GM10248 (cell line): ENCODE data around the gene KCNMA1.

Source experiments
- CTCF ChIA-PET: fragments of 300-600 bp; sonication (Branson Sonifier 250); formaldehyde crosslinking; extraction: SDS; loops from one replicate; lab custom pipeline; 2021; ENCODE audit warnings: antibody characterized with exemption; lab: Yijun Ruan, JAX
- POLR2A ChIA-PET: fragments of 350-650 bp; sonication (Branson Sonifier 250); formaldehyde crosslinking; extraction: SDS; loops from one replicate; lab custom pipeline; 2020; ENCODE audit warnings: antibody characterized with exemption; lab: Yijun Ruan, JAX
- DNase-seq: peaks from one replicate; pipeline ENCODE4 v3.0.0; 2012; ENCODE audit errors: extremely low spot score
- TF ChIP-seq, protein P1 (sequence below): IDR thresholded peaks from 2 replicates; pipeline ENCODE4 v1.5.1; 2012; ENCODE audit warnings: mild to moderate bottlenecking, low read depth; ENCODE audit errors: extremely low read depth, missing control alignments, control extremely low read depth

KCNMA1 gene

DNA sequence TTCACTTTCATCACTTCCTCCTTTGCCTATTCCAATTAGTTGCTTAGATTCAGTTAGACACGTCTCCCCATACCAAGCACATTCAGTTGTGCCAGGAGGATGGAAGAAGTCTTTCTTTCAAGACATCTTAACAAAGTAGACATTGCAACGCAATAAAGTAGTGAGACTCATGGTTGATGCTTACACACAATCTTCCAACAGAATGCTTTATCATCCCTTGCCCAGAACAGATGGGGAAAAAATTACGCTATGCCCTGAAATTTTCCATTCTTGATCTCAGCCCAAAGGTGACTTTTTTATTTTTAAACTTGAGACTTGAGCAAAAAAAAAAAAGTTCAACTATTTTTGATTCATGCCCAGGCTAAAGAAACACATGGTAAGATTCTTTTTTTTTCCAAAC is 74.9 kb downstream of the KCNMA1 start:
- DNase-seq: no peak
- POLR2A ChIA-PET: no interaction called here
- CTCF ChIA-PET: interaction anchor here (1.1 to 1.6 kb wide), 3 partner anchors 9 to 19 kb away, joined by 3 to 6 read pairs (median 5); no protein-coding TSS in a partner anchor
- TF ChIP-seq, protein P1, sequence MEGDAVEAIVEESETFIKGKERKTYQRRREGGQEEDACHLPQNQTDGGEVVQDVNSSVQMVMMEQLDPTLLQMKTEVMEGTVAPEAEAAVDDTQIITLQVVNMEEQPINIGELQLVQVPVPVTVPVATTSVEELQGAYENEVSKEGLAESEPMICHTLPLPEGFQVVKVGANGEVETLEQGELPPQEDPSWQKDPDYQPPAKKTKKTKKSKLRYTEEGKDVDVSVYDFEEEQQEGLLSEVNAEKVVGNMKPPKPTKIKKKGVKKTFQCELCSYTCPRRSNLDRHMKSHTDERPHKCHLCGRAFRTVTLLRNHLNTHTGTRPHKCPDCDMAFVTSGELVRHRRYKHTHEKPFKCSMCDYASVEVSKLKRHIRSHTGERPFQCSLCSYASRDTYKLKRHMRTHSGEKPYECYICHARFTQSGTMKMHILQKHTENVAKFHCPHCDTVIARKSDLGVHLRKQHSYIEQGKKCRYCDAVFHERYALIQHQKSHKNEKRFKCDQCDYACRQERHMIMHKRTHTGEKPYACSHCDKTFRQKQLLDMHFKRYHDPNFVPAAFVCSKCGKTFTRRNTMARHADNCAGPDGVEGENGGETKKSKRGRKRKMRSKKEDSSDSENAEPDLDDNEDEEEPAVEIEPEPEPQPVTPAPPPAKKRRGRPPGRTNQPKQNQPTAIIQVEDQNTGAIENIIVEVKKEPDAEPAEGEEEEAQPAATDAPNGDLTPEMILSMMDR: no peak

DNA sequence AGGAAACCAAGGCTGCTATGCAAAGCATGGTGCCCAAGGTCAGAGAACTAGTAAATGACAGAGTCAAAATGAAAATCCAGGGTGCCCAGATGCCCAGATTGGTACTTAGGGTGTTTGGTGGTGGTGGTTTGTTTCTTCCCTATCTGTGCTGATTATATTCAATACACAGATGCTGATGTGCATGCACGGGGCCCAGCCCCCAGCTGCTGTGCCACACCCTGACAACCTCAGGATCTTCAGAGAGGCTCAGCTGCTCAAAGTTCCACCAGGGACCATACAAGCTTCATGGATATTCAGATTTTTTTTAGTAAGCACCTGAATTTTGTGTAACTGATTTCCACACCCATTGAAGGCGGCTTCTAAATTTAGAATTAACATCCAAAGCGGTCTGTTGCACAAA is 75.6 kb downstream of the KCNMA1 start:
- POLR2A ChIA-PET: no interaction called here
- TF ChIP-seq, protein P1: no peak
- CTCF ChIA-PET: interaction anchor here (1.1 to 1.7 kb wide), 4 partner anchors 8 to 18 kb away, joined by 3 to 6 read pairs (median 5); no protein-coding TSS in a partner anchor
- no peak for DNase-seq

DNA sequence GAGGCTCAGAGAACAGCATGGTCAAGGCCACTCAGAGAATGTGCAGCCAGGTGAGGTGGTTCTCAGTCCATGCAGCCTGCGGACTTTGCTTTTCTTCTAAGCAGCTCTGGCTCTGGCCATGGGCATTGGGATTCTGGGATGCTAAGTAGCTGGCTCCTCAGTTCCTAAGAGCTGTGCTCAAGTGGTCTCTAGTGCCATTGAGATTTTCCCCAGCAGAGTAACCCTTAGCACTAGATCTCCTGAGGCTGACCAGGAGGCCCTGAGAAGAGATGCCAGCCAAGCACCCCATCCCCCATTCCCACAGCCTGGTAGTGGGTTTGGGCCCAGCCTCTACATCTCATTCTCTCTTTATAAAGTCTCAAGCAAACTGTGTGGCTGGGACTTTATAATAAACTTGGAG is 77.1 kb downstream of the KCNMA1 start:
- TF ChIP-seq, protein P1: no peak
- no peak for DNase-seq
- ChIA-PET POLR2A (no interaction called here), CTCF (interaction anchor here (0.9 to 1.0 kb wide), 2 partner anchors 24 to 386 kb away, joined by 3 read pairs; no protein-coding TSS in a partner anchor)

DNA sequence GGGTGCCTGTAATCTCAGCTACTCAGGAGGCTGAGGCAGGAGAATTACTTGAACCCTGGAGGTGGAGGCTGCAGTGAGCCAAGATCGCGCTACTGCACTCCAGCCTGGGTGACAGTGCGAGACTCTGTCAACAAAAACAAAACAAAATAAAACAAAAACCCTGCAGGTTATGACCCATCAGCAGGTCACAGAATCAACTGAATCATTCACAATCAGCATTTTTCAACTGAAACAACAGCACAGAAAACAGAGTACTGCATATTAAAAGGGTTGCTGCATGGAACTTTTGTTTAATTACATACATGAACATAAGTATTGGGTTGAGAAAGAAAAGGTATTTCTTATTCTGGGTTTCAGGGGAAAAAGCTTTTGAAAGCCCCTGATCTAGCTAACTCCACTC is 77.6 kb downstream of the KCNMA1 start:
- no peak for DNase-seq
- TF ChIP-seq, protein P1: no peak
- CTCF ChIA-PET: interaction anchor here (1.0 kb wide), 1 partner anchor 25 kb away, joined by 3 read pairs; no protein-coding TSS in a partner anchor
- POLR2A ChIA-PET: no interaction called here

DNA sequence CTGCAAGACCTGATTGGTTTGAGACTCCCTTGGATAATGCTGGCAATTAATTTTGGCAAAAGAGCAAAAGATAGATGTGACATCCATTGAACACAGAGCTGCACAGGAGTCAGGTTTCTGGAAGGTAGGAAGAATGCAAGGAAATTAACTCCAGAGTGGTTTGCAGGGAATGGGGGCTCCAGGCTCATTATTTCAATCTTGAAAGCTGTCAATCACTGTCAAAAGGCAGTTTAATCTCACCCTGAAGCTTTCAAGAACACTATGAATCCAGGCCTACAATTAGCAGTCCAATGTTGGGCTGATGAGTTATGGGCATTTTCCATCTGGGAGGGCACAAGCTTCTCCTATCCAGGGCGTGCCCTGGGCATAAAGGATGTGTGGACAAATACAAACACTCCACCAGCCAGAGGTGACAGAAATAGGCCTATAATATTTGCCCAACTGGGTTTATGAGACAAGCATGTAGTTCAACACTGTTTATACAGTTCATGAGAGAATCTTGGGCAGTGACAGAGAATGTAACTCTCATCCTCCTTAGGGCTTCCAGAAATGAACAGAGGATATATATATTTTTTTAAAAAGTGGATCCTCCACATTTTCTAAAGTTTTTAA is 80.5 kb downstream of the KCNMA1 start:
- no peak for DNase-seq
- TF ChIP-seq, protein P1: no peak
- ChIA-PET POLR2A (no interaction called here), CTCF (interaction anchor here (1.2 kb wide), 1 partner anchor 8 kb away, joined by 4 read pairs; no protein-coding TSS in a partner anchor)

DNA sequence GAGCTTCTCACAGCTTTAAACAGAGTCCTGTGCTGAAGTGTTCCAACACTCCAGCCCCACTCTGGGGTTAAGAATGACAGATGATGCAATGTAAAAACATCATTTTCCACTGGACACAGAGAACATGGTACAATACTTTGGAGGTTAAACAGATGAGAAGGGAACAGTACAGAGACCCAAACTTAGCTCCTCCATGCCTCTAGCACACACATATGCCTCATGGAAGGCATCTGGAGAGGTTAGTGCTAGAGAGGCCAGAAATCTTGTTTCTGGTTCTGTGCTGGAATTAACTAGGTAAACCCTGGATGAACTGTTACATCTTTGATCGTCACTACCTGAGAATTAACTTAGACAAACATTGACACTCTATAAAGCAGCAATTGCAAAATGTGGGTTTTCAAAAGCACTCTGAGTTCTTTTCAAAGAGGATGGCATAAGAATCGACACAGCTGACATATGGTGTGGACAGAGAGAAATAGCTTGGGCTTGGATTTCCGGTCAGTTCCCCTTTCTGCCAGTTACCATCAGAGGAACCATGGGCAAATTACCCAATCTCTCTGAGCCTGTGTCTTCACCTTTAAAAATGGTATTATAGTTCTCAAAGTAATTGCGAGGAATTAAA is 81.9 kb downstream of the KCNMA1 start:
- TF ChIP-seq, protein P1: no peak
- no peak for DNase-seq
- CTCF ChIA-PET: interaction anchor here (0.8 to 1.2 kb wide), 2 partner anchors 30 to 85 kb away, joined by 3 read pairs; no protein-coding TSS in a partner anchor
- POLR2A ChIA-PET: no interaction called here
